HAP-1 (cell line): ENCODE data around the gene OR52R1.
"Not testable (repeated sequence)": the region's sequence is repeated elsewhere in the genome, so short reads cannot be mapped to it uniquely, and the experiment has no call there.

Source experiments
- DNase-seq, 2 experiments: peaks; one replicate each; pipeline ENCODE4 v3.0.0-alpha.2; 2016 to 2020; ENCODE audit warnings: low spot score in 2 of 2
- H3K27me3 ChIP-seq: fragments of 250-450 bp; sonication (Bioruptor Pico); 2 replicates; pipeline ENCODE4 v1.5.1; 2020; ENCODE audit warnings: low read depth, mild to moderate bottlenecking, moderate library complexity
- H3K36me3 ChIP-seq: fragments of 250-450 bp; sonication (Bioruptor Pico); replicated peaks from 2 replicates; pipeline ENCODE4 v1.5.1; 2020; ENCODE audit warnings: mild to moderate bottlenecking
- H3K4me1 ChIP-seq: fragments of 250-450 bp; sonication (Bioruptor Pico); 2 replicates; pipeline ENCODE4 v1.5.1; 2020; ENCODE audit warnings: mild to moderate bottlenecking
- H3K4me3 ChIP-seq: fragments of 250-450 bp; sonication (Bioruptor Pico); 2 replicates; pipeline ENCODE4 v1.5.1; 2020; ENCODE audit warnings: mild to moderate bottlenecking, moderate library complexity
- H3K9me3 ChIP-seq: fragments of 250-450 bp; sonication (Bioruptor Pico); 2 replicates; pipeline ENCODE4 v1.5.1; 2020; ENCODE audit warnings: mild to moderate bottlenecking, moderate library complexity
- in situ Hi-C: fragments of 300-500 bp; cut with MboI; formaldehyde crosslinking; loops from 3 replicates; pipeline ENCODE4 v1.14.3; 2020; ENCODE audit warnings: low sequenced_read_pairs, inconsistent platforms, mixed read lengths

The OR52R1 gene

DNA sequence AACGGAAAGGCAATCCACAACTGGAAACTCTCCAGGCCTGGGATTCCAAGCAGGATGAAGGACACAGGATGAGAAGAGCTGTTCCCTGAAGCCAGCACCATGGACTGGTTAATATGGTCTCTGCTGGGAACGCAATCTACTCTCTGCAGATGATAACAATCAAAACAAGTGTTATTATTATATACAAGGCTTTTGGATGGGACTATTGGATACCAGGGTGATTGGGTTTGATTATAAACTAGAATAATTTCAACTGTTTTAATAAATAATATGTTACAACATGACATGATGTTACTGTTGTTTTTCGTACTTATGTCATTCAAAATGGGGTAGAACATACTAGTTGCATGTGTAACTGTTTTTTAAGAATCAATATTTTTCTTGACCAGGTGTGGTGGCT is at the start of gene OR52R1:
Gene OR52R1, minus strand, starts transcription at position 101 of the 400 bp plus-strand sequence. Its CDS starts 0 bp downstream, at position 101.
- no peak for DNase-seq
- H3K27me3 ChIP-seq = no peaks in the 10 kb centered on the region
- in situ Hi-C loops = no loop called here
- H3K4me3 ChIP-seq = no peak within 1 kb of the TSS
- H3K36me3 ChIP-seq = no peaks in the 10 kb centered on the region
- H3K9me3 ChIP-seq = no peaks in the 10 kb centered on the region
- no peaks in the 10 kb centered on the region for H3K4me1 ChIP-seq

- H3K4me3 ChIP-seq = no peak overlapping the region
- in situ Hi-C loops = no loop called here
- DNase-seq = no peak
- no peaks in the 10 kb centered on the region for H3K9me3 ChIP-seq
- no peaks in the 10 kb centered on the region for H3K4me1 ChIP-seq
- H3K36me3 ChIP-seq = no peaks in the 10 kb centered on the region
- no peaks in the 10 kb centered on the region for H3K27me3 ChIP-seq
Observed at GRCh38 chr11:4851033-4851432, 46.9 kb upstream of the OR52R1 start.

DNA sequence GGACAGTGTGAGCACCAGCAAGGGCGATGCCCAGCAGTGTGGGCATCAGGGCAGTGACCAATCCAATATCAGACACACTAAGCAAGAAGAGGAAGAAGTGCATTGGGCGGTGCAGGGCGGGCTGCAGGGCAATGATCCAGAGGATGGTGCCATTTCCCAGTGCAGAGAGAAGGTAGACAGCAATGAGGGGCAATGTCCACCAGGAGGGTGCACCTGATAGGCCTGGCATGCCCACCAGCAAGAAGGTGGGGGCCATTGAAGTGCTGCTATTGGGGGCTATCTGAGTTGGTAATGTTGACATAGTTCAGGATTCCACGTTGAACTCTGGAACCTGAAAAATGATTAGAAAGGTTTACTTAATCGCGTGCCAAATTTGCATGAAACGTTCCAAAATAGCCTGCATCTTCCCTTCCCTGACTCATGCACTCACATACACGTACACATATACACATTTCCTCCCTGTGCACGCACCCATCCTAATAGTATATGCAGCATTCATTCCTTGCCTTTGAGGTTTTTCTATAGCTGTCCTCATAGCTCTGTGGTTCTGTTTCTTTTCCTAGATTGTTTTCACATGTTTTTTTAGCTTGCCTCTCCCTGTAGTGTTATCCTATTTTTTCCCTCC is 44.8 kb upstream of the OR52R1 start, which contains the start of gene OR51S1:
Gene OR51S1, minus strand, starts transcription at position 301 of the 625 bp plus-strand sequence. Its CDS starts 0 bp downstream, at position 301.
- H3K9me3 ChIP-seq = no peaks in the 10 kb centered on the region
- no peaks in the 10 kb centered on the region for H3K36me3 ChIP-seq
- in situ Hi-C loops = no loop called here
- H3K4me1 ChIP-seq = no peaks in the 10 kb centered on the region
- no peak within 1 kb of the TSS for H3K4me3 ChIP-seq
- H3K27me3 ChIP-seq = no peaks in the 10 kb centered on the region
- no peak for DNase-seq

- Histone ChIP-seq H3K36me3 (no peaks in the 10 kb centered on the region), H3K27me3 (no peaks in the 10 kb centered on the region), H3K4me1 (no peaks in the 10 kb centered on the region), H3K9me3 (no peaks in the 10 kb centered on the region), H3K4me3 (no peak overlapping the region)
- DNase-seq = no peak
- in situ Hi-C loops = no loop called here
Observed at GRCh38 chr11:4839851-4840549, 35.8 kb upstream of the OR52R1 start.

GRCh38 chr11:4830909-4831308 is 26.7 kb upstream of the OR52R1 start:
- in situ Hi-C loops = no loop called here

GRCh38 chr11:4830346-4830745 is 26.2 kb upstream of the OR52R1 start:
- no peak overlapping the region for H3K4me3 ChIP-seq
- H3K27me3 ChIP-seq = no peaks in the 10 kb centered on the region
- no peaks in the 10 kb centered on the region for H3K4me1 ChIP-seq
- no peaks in the 10 kb centered on the region for H3K9me3 ChIP-seq
- no peaks in the 10 kb centered on the region for H3K36me3 ChIP-seq
- in situ Hi-C loops = no loop called here
- DNase-seq = no peak

More at GRCh38 chr11:4830909-4831308, 26.7 kb upstream of the OR52R1 start:
- Histone ChIP-seq H3K4me3 (no peak overlapping the region), H3K9me3 (no peaks in the 10 kb centered on the region), H3K36me3 (no peaks in the 10 kb centered on the region), H3K4me1 (no peaks in the 10 kb centered on the region), H3K27me3 (no peaks in the 10 kb centered on the region)
- no peak for DNase-seq

DNA sequence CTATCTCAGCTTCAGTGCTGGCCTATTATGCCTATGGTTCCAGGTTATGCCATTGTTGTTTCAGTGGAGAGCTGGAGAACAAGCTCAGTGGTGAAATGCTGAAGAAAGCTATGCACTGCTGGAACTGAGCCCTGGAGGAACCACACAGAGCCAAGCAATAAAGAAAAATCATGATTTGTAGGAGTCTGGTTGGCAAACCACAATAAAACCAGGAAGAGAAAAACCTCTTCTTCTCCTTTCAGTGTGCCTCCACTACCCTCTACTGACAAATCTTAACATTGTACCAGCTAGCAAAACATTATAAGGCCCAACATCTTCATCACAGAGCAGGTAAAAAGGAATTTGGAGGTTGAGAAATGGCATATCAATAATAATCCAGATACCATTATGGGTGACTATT is 22.2 kb upstream of the OR52R1 start:
- DNase-seq = no peak
- in situ Hi-C loops = loop anchor here (10.0 kb wide), 1 partner anchor 192 kb away; the partner anchor contains the start of gene OR51D1
- Histone ChIP-seq H3K27me3 (no peaks in the 10 kb centered on the region), H3K9me3 (no peaks in the 10 kb centered on the region), H3K4me1 (no peaks in the 10 kb centered on the region), H3K4me3 (no peak overlapping the region), H3K36me3 (no peaks in the 10 kb centered on the region)

DNA sequence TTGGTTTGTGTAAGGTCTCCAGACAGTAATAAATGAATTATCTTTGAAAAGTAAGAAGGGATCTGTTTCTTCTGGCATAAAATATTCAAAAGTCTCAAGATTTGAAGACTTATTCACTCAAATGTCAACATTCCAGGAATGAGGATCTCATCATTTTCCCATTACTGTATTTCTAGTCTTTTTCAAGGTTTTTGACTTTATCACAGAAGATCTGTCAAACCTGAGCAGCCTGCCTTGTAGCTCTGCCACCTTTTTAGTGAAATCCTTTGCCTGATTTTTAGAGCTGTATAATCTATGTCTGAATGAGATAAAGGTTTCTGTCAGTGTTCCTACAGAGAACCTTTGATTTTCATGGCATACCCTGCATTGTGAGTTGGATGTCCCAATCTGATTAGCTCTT is 21.0 kb upstream of the OR52R1 start:
- in situ Hi-C loops = loop anchor here (10.0 kb wide), 1 partner anchor 190 kb away; the partner anchor contains the start of gene OR51D1
- no peaks in the 10 kb centered on the region for H3K27me3 ChIP-seq
- no peaks in the 10 kb centered on the region for H3K4me1 ChIP-seq
- no peak overlapping the region for H3K4me3 ChIP-seq
- no peak for DNase-seq
- no peaks in the 10 kb centered on the region for H3K36me3 ChIP-seq
- no peaks in the 10 kb centered on the region for H3K9me3 ChIP-seq

DNA sequence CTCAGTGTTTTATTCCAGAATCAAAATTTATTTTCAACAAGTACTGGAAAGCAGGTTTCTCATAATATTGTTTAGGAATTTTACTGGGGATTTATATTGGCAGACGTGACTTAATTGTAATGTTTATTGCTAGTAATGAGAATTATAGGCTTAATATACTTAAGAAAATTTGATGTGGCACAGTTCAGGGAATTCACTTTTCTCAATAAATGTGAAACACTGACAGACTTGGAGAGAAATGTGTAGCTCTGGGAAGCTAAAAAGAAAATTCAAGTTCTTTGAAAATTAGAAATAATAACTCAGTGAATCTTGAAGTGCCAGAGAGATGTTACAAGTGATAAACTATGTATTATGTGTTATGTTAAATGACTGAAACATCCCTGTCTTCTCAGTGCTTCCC is 16.8 kb upstream of the OR52R1 start, which contains the start of gene OR51F2:
Gene OR51F2, plus strand, starts transcription at position 301 of the 400 bp plus-strand sequence. CDS start 101 bp downstream, outside the sequence.
- in situ Hi-C loops = loop anchor here (10.0 kb wide), 1 partner anchor 186 kb away; the partner anchor contains the start of gene OR51D1
- Histone ChIP-seq H3K9me3 (no peaks in the 10 kb centered on the region), H3K36me3 (no peaks in the 10 kb centered on the region), H3K4me3 (no peak within 1 kb of the TSS), H3K4me1 (no peaks in the 10 kb centered on the region), H3K27me3 (no peaks in the 10 kb centered on the region)
- no peak for DNase-seq

DNA sequence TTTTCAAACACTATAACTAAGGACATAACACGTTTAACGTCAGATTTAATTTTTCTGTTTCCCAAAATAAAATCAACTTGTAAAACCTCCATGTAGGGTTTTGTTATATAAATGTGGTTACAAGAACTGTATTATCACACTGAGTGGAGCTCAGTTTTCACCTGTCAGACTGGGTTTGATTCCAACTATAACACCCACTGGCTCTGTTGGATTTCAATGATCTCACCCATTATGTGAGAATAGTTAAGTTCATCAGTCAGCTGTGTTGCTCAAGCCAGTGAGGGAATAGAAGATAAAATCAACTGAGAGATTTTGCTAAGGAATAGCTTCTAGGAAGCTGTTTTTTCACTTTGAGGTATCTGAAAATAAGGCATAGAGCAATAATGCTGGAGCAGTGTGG is 5.1 kb upstream of the OR52R1 start:
- in situ Hi-C loops = no loop called here
- Histone ChIP-seq H3K27me3 (no peaks in the 10 kb centered on the region), H3K4me1 (no peaks in the 10 kb centered on the region), H3K4me3 (no peak overlapping the region), H3K36me3 (no peaks in the 10 kb centered on the region), H3K9me3 (no peaks in the 10 kb centered on the region)
- no peak for DNase-seq

- Histone ChIP-seq H3K4me1 (no peaks in the 10 kb centered on the region), H3K36me3 (no peaks in the 10 kb centered on the region), H3K9me3 (no peaks in the 10 kb centered on the region), H3K27me3 (no peaks in the 10 kb centered on the region), H3K4me3 (no peak overlapping the region)
- no peak for DNase-seq
- in situ Hi-C loops = no loop called here
Observed at GRCh38 chr11:4808476-4808875, 4.3 kb upstream of the OR52R1 start.

GRCh38 chr11:4801316-4801715 is 2.9 kb downstream of the OR52R1 start:
- H3K27me3 ChIP-seq, in situ Hi-C loops, H3K9me3 ChIP-seq, DNase-seq, H3K4me1 ChIP-seq, H3K36me3 ChIP-seq, H3K4me3 ChIP-seq: not testable (repeated sequence)

DNA sequence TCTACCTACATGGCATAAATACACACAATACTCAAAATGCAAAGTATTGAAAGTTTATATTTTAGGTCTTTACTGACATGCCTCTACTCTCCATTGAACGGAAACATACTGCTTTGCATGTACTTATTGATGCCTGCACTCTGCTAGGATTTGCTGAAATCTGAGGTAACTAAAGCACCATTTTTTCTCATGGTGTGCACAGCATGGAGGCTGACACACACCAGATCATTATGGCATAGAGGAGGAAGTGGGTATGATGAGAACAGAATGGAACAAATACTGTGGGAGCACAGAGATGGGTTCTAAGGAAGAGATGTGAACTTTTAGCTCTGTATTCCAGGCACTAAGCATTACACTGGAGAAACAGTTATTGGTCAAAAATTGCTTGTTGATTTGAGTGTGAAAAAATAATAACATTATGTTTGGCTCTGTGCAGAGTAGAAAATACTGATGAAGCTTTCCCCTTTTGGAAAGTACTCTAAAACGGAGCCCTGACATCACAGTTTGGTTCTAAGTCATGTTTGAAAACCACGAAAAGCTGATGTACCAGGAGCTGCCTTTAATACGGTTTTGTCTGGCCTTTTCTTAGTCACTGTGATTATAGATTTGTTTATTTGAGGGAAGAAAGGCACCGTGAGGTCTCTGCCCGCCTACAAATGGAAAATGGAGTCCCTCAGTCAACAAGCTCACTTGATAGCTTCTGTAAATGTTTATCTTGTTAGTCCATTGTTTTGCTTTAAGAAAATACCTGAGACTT is 5.6 kb downstream of the OR52R1 start:
- DNase-seq = no peak
- no peaks in the 10 kb centered on the region for H3K4me1 ChIP-seq
- no peaks in the 10 kb centered on the region for H3K9me3 ChIP-seq
- H3K4me3 ChIP-seq = no peak overlapping the region
- in situ Hi-C loops = no loop called here
- no peaks in the 10 kb centered on the region for H3K27me3 ChIP-seq
- no peaks in the 10 kb centered on the region for H3K36me3 ChIP-seq

GRCh38 chr11:4797206-4797605 is 7.0 kb downstream of the OR52R1 start:
- no peak for DNase-seq

More at GRCh38 chr11:4797206-4797605, 7.0 kb downstream of the OR52R1 start:
- H3K9me3 ChIP-seq = no peaks in the 10 kb centered on the region
- no peak overlapping the region for H3K4me3 ChIP-seq
- H3K4me1 ChIP-seq = no peaks in the 10 kb centered on the region
- H3K36me3 ChIP-seq = no peaks in the 10 kb centered on the region
- H3K27me3 ChIP-seq = no peaks in the 10 kb centered on the region
- in situ Hi-C loops = no loop called here
